Stimulated activated CD8-positive, alpha-beta memory T cell treated with anti-CD3 and anti-CD28 coated beads, Interleukin-12 subunit alpha, Interleukin-12 subunit beta, amount 100 ng/mL, for 1 hour (primary cell): ENCODE data around the gene ARPP21.

Source experiments
- DNase-seq: peaks from one replicate; pipeline ENCODE4 v3.0.0-alpha.2; 2020; ENCODE audit warnings: low read depth

Gene ARPP21

DNA sequence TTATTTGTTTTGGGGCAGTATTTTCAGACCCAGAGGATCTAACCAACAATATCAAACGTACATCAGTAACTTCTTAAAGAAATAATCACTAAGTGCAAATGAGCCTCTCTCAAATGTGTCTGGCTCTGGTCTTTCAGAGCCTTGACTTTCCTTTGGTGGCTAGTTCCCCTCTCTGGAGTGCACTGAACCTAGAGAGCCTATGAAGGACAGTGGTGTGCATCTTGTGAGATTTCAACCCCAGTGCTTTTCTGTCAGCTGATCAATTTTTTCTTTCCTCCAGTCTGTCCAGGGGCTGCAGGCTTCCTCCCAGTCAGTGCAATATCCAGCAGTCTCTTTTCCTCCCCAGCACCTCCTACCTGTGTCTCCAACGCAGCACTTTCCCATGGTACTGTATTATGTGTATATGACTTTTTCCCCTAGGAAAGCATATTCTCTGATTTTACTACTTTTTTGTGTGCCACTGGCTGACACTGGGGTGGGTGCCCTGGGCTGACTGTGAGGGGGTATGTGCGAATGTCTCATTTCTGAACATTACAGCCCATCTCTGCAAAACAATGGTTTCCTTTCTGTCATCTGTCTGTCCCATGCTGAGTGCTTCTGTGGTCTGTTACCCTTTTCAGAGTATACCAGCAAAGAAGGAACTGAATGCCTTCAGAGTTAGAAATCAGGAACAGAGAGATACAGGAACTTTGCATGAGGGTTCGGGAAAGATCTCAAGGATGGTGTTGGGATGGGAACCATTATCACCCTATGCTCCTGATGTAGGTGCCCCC is 98.8 kb downstream of the ARPP21 start:
- no peak for DNase-seq

- DNase-seq: no peak
Measured at GRCh38 chr3:35739181-35739809, 100.0 kb downstream of the ARPP21 start.

- DNase-seq: no peak
Measured at GRCh38 chr3:35739964-35740527, 100.7 kb downstream of the ARPP21 start.

DNA sequence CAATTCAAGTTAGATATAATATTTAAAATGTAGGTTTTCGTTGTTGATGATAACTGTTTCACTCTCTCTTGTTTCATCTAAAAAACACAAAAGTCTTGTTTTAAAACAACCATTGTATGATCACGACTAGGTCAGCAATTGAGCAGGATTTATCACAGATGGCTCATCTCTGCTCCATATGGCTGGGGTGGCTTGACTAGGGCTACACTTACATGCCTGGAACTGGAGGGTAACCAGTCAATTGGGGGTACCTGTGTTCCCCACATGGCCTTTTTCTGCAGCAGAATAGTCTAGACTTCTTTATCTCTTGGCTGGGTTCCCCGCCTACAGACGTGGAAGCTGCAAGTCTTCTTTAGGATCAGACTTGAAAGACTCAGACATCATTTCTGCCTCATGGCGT is 103.9 kb downstream of the ARPP21 start:
- no peak for DNase-seq

DNA sequence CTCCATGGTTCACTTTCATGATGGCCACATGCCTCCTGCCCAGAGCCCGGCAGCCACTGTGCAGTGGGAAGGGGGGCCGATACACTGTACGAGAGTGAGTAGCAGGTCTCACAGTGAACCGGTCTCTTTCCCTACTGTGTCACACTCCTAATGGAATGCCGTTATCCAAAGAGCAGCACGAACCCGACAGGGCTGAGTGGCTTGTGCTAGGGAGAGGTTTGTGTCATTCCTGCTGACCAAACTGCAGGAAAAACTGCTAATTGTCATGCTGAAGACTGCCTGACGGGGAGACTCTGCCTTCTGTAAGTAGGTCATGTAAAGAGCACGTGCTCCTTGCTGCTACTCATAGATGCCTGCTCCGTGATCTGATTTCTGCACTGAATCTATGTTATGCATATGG is 105.1 kb downstream of the ARPP21 start:
- DNase-seq: no peak

GRCh38 chr3:35745351-35745750 is 106.0 kb downstream of the ARPP21 start:
- DNase-seq: no peak

DNA sequence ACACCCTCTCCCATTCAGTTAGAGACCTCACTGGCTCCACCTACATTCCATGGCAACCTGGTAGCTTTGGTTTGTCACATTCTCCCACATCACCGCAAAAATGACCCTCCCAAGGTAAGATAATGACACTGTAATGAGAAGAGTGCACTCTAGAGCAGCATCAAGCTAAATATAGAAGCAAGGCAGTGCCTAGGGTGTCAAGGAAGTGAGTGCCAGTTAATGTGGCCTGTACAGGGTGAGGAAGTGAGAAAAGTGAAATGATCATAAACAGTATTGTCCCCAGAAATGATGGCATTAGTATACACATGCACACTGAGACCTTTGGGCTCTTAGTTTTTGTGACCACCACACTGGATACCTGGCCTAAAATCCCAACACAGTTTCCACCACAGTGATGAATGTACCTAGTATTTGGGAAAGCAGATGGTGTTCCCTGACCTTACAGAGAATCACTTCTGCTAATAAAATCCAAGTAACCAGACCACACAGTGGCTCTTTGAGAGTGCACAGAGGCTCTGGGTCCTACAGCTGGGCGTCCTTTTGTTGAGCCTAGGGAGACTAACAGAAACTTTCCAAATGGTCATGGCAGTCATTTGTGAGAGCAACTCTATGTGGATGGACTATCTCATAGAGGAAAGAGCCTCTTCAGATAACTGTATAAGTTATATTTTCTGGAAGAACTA is 106.6 kb downstream of the ARPP21 start:
- DNase-seq: no peak

GRCh38 chr3:35746492-35746891 is 107.2 kb downstream of the ARPP21 start:
- DNase-seq: no peak

DNA sequence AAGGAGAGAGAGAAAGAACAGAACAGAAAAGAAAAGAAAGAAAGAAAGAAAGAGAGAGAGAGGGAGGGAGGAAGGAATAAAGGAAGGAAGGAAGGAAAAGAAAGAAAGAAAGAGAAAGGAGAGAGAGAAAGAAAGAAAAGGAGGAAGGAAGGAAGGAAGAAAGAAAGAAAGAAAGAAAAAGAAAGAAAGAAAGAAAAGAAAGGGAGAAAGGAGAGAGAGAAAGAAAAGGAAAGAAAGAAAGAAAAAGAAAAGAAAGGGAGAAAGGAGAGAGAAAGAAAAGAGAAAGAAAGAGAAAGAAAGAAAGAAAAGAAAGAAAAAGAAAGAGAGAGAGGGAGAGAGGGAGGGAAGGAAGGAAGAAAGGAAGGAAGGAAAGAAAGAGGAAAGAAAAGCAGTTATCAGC is 108.8 kb downstream of the ARPP21 start:
- no peak for DNase-seq

GRCh38 chr3:35751207-35751606 is 111.9 kb downstream of the ARPP21 start:
- no peak for DNase-seq

DNA sequence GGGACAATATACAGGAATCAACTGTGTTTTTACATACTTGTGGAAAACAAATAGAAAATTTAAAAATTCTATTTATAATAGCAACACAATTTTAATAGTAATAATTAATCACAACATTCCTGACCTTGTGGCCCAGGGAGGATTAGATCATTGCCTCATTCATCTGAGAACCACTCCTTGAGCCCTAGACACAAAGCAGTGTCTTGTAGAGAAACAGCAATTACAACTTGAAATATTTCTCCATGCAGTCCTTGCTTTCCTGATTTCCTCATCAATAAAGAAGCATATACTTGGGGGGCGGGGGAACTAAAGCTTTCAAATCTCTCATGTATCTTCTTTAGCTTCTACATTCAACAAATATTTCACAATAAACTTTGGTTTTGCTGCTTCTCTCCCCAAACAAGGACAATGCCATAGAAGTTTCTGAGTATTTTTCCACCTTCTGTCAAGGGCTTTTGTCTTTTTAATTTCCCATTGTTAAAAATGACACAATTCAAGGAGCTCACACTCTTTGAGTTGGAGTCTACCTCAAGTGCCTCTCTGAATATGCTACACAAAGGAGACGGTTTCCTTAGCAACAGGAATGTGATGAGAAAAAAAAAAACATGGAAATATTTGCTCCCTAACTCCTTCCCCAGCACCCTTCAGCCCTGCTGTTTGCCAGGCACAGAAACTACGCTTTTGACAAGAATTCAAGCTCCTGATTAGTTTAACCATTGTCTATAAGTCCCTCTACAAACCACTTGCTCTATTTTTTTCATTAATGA is 118.8 kb downstream of the ARPP21 start:
- no peak for DNase-seq

DNA sequence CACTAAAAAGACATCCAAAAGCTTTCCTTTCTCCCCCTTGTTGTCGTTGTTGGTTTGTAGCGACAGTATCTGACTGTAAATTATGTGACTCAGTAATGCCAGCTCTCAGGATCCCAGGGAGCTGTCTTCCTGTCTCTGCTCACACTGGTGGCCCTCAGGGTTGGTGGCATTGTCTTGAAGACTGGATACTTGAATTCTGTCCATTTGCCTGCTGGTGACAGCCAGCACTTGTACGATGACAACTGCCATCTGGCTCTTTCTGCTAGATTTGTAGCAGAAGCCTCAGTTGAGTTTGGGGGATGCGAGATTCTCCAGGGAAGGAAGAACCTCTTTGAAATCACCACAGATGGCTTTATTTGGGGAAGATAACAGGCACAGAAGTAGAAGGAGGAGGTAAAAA is 120.8 kb downstream of the ARPP21 start:
- DNase-seq: no peak

DNA sequence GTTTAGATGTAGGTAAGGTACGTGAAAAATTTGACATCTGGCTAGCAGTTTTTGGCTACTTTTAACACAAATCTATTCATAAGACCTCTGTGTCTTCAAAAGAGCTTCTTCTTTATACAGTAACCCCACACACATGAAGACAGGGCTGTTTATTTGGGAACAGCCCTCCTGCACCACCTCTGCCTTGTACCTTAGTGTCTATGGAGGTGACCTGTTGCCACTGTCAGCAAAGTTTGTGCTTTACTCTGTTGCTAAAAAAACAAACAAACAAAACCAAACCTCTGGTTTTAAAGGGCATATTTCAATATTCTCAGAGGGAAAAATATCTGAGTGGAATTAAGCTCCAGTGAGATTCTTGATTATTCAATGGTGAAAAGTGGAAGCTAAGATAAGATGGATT is 122.0 kb downstream of the ARPP21 start:
- DNase-seq: no peak

DNA sequence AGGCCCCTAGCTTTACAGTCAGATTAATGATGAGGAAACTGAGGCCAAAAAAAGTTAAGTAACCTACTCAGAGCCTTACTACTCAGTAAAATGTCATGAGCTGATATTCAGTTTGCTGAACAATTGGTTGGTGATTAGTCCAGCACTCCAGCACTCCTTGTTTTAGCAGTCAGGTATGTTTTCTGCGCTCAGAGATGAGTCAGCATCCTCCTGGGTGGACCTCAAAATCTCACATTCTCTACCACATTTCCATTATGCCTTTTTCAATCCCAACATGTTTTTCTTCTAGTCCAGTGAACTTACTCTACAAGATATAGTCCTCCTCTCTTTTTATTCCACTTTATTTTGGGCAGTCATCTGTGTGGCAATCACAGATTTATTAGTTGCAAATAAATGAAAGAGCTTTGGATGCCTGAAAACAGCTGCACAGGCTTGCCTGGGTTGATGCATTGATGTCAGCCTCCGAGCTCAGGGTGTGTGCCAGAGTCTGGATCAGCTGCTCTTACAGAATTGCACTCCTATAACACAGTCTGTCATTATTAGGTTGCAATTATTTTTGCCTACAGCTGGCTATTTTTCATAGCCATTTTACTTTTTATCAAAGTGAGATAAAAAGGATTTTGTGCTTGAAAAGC is 133.2 kb downstream of the ARPP21 start:
- no peak for DNase-seq

GRCh38 chr3:35773417-35773816 is 134.1 kb downstream of the ARPP21 start:
- no peak for DNase-seq

GRCh38 chr3:35776346-35776745 is 137.0 kb downstream of the ARPP21 start:
- DNase-seq: no peak

DNA sequence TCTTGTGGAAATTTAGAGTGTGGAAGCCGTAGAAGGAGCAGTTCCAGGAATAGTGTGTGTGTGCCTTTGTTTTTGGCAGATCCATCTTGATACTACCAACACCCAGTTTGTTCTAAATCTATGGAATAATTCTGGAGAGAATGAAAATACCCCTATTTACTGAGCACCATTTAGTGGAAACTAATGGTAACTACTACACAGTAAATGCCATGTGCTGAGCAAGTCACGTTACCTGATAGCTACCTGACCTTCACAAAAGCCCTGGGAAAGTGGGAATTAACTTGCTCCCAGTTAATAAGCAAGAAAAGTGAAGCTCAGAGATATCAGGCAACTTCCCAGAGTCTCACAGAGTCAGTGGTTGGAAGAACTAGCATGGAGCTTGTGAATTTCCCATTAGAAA is 137.7 kb downstream of the ARPP21 start:
- DNase-seq: no peak

DNA sequence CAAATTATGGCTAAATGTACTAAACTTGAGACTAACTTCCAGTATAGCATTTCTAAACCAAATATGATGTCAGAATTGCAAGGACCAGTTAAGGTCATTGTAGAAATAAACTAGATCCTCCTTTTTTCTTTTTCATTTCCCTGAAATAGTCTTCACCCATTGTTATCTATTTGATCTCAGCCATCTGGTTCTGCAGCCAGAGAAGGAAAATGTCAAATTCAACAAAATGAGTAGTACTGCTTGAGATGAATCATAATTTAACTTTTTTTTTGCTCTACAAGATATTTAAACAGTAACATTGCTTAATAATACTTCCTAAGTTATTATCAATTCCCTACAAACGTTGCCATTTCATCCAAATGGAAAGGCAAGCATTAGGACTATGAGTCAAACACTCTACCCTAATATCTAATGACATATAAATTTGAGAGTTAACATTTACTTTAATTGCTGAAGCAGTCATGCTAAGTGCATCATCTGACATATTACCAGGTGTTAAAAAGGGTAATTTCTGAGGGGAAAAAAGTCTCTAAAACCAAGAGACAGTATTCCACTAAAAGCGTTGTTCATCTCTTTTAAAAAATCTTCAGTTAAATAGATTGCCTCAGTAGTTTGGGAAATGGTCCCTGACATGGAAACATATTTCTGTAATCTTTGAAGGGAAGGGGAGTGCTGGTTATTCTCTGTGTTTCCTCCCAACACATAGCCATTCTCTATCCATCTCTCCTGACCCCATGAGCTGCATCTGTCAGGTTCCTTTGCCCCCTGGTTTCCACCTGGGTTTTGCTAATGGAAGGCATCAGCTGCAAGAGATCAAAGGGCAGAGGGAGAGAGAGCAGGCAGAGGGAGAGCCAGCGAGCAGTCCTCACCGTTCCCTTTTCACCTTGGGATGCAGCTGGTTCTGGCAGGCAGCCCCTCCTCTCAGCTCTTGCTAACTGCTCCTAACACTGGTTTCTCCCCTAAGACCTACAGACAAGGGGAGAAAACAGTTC is 138.5 kb downstream of the ARPP21 start:
- DNase-seq: no peak

- no peak for DNase-seq
Measured at GRCh38 chr3:35779611-35780010, 140.3 kb downstream of the ARPP21 start.

DNA sequence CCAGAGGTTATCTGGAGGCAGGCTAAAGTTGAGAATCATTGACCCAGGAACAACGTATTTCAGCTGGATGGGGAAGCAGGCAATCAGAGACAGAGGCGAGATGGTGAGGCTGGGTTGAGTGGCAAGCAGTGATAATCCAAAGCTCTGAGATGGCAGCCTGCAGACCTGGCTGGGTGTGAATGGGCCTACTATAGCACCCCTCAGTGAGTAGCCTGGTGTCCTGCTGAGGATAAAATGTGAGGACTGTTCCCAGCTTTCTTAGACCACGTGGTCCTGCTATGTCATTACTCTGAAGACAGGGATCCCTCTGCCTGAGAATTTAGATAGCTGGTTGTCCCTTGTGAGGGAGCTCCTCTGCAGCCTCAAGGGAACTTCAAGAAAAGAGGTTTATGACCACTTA is 141.5 kb downstream of the ARPP21 start:
- DNase-seq: no peak

- DNase-seq: no peak
Measured at GRCh38 chr3:35781558-35781957, 142.2 kb downstream of the ARPP21 start.
